Sigmoid colon (tissue), 4 donors: ENCODE data around the gene PRKAA2.

Experiments
- POLR2AphosphoS5 ChIP-seq, 4 donors: sonication (generic); formaldehyde crosslinking; IDR thresholded peaks; one replicate each; pipeline ENCODE4 v1.6.1; 2017; ENCODE audit warnings: antibody characterized with exemption in 4 of 4
- TF ChIP-seq, protein P1 (sequence below), 4 experiments: fragments of 450-650 bp in 3 of 4; fragments of 200-600 bp in 1 of 4; IDR thresholded peaks; one replicate each; pipeline ENCODE4 v1.5.1; 2016 to 2019; ENCODE audit warnings: antibody characterized with exemption in 4 of 4, mild to moderate bottlenecking in 3 of 4, moderate library complexity in 2 of 4

DNA sequence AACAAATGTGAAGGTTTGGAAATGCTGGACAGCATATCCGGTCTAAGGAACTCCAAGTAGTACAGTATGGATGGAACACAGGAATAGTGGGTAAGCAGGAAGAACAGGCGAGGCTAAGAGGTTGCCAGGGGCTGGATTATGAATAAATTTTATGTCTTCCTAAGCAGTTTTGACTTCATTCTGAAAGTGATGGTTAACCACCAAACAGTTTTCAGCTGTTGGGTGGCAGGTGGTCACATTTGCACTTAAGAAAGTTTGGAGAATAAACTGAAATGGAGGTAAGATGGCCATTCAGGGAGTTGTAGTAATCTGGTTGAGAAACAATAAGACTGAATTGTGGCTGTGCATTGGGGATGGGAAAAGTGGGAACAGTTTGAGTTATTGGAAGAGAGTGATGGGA lies 83.8 kb downstream of the PRKAA2 start:
- TF ChIP-seq, protein P1, sequence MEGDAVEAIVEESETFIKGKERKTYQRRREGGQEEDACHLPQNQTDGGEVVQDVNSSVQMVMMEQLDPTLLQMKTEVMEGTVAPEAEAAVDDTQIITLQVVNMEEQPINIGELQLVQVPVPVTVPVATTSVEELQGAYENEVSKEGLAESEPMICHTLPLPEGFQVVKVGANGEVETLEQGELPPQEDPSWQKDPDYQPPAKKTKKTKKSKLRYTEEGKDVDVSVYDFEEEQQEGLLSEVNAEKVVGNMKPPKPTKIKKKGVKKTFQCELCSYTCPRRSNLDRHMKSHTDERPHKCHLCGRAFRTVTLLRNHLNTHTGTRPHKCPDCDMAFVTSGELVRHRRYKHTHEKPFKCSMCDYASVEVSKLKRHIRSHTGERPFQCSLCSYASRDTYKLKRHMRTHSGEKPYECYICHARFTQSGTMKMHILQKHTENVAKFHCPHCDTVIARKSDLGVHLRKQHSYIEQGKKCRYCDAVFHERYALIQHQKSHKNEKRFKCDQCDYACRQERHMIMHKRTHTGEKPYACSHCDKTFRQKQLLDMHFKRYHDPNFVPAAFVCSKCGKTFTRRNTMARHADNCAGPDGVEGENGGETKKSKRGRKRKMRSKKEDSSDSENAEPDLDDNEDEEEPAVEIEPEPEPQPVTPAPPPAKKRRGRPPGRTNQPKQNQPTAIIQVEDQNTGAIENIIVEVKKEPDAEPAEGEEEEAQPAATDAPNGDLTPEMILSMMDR (IDR thresholded peaks at IDR 0.05), result no peak
- TF ChIP-seq POLR2AphosphoS5 (IDR thresholded peaks at IDR 0.05), result no peak
